ENCODE data around the gene FBXO24.

FBXO24 gene

GRCh38 chr7:100574362-100575205, 11.5 kb upstream of the FBXO24 start:
- no peak for FAIRE-seq

DNA sequence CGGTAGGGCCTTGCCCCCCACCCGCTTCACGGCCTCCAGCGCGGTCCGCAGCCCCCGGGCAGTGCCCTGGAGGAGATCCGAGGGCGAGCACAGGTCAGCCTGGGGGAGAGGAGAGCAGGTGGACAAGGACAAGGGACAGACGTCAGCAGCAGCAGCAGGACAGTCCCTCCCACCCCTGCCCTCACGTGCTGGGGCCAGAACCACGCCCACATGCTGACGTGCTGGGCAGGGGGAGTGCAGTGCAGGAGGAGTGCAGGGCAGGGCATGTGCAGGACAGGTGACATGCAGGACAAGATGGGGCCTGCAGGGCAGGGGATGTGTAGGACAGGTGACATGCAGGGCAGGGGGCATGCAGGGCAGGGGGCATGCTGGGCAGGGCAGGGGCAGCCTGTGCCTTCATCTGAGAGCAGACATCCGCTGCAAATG, 10.9 kb upstream of the FBXO24 start:
- FAIRE-seq: no peak

DNA sequence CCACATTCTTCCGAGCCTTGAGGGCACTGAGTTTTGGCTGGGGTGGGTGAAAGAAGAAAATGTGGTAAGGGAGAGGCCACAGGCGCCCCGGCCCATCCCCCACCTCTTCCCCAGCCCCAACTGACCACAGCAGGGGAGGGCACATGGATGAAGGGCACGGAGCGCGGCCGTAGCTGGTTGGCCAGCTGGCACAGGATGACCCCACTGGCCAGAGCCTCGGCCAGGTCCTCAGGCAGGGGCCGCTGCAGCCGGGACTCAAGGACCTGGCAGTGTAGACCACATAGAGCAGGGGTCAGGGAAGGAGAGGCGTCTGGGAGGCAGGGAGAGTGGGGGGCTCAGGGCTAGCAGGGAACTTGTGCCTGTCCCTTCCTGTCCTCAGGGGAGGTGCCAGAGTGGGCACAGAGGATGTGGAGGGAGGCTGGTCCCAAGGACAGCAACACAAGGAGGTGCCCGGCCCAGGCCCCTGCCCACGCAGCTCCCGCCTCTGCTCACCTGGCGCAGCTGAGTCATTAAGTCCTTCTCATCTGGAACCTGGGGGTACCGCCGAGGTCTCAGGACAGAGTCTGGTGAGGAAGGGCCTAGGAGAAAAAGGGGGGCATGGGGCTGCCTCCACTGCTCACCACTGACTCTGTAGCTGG, 10.3 kb upstream of the FBXO24 start:
- FAIRE-seq: no peak

- no peak for FAIRE-seq
These were observed 9.6 kb upstream of the FBXO24 start for GRCh38 chr7:100576384-100576993.

- FAIRE-seq: no peak
These were observed 9.0 kb upstream of the FBXO24 start for GRCh38 chr7:100577103-100577502.

GRCh38 chr7:100577507-100577906, 8.6 kb upstream of the FBXO24 start:
- no peak for FAIRE-seq

- FAIRE-seq: no peak
These were observed 7.6 kb upstream of the FBXO24 start for GRCh38 chr7:100578246-100579183.

GRCh38 chr7:100580466-100581283, 5.5 kb upstream of the FBXO24 start:
- peak; percentile 35 for FAIRE-seq

DNA sequence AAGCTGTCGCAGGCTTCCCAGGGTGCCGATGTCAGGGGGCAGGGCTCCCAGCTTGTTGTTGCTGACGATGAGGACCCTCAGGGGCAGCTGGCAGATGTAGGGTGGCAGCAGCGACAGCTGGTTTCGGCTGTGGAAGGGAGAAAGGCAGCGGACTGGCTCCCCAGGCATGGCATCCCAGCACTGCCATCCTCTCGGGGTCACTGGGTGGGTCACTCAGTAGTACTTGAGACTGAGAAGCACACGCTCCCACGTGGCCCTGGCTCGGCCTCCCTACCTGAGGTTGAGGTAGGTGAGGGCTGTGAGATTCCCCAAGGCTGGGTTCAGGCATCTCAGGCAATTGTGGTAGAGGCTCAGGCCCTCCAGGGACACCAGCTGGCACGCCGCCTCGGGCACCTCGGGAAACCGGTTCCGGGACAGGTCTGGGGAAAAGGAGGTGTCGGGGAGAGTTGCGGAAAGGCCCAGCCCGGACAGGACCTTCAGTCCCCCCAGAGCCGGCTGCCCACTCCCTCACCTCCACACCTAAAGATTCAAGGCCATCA, 4.0 kb upstream of the FBXO24 start:
- FAIRE-seq: no peak

GRCh38 chr7:100582650-100583049, 3.5 kb upstream of the FBXO24 start:
- no peak for FAIRE-seq

GRCh38 chr7:100583132-100584053, 2.7 kb upstream of the FBXO24 start:
- no peak for FAIRE-seq

DNA sequence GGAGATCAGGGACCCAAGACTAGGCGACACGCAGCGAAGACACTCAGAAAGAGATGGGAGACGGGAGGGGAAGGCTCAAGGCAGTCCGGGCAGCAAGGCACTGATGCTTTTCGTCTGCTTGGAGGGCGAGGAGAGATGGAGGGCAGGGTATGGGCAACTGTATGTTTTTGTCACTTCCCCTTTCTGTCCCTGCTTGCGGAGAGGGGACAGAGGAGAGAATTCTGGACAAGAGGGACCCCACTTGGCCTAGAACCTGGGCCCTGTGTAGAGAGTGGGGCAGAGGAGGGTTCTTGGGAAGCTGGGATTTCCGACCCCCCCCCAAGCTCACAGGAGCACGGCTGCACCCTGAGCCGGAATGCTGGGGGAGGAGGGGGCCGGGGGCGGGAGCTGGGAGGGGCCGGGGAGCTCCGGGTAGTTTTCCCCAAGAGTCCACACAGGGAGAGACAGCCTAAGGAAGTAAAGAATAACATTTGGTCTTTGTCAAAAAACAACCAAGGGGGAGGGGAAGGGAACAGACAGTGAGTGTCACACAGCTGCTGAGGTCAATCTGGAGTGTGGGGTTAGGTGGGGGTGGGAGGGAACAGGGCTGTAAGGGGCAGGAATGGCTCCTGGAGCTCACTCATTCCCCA, 2.0 kb upstream of the FBXO24 start:
- no peak for FAIRE-seq

GRCh38 chr7:100584683-100585510, 1.2 kb upstream of the FBXO24 start:
- FAIRE-seq: no peak

DNA sequence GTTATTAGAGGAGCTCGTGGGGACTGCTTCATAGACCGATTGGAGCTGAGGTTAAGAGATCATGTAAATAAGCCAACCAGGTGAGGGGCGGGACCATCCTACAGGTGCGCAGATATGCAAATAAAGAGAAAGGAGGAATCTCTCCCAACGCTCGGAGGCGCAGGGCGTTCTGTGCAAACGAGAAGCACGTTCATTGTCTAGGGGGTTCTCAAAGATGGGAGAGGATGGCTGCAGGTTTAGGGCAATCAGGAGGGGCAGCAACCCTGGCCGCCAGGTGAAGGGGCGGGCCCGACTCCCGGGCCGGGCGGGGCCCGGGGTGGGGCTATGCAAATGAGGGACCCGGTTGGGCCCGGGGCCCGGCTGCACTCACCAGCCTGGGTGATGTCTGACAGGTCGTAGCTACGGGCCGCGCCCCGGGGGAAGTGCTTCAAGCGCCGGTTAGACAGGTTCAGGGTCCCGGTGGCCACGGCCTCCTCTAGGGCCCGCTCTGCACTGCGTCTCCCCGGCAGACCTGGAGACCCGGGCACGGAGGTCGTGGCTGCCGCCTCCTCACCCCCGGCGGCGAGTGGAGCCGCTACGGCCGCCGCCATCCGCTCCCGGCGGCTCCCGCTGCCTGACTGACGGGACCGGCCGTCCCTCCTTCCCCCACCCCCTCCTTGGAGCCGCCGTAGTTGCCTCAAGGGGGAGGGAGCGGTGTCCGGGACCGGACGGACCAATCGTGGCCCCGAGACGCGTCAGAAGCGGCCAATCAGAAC, 440 bp upstream of the FBXO24 start, which contains the start of gene LRCH4:
Gene LRCH4 (minus strand): TSS at position 619 of the 755 bp plus-strand sequence. CDS start 29 bp downstream, at position 590.
- no peak for FAIRE-seq

GRCh38 chr7:100588438-100588837, 2.3 kb downstream of the FBXO24 start:
- FAIRE-seq: no peak

- FAIRE-seq: no peak
These were observed 3.3 kb downstream of the FBXO24 start for GRCh38 chr7:100589341-100589947.

- no peak for FAIRE-seq
These were observed 4.1 kb downstream of the FBXO24 start for GRCh38 chr7:100590077-100590737.

Measured in endometrium (tissue), 2 donors.